Neural cell (in vitro differentiated cells): ENCODE data around the gene GAREM2. TPM values are rescaled to one million over a fixed set of nuclear protein-coding genes. Genes with fewer than 3 reads are reported as not detected.

ENCODE experiments used
- H2AFZ ChIP-seq: fragments of 200-600, 300-800 bp; sonication (generic), shearing (Covaris generic); 2 replicates; pipeline ENCODE4 v1.6.0; 2014; ENCODE audit warnings: low read depth, mild to moderate bottlenecking, antibody characterized with exemption, low read length, moderate library complexity
- H3F3A ChIP-seq: fragments of 200-600 bp; shearing (Covaris generic); 2 replicates; pipeline ENCODE4 v1.6.1; 2016; ENCODE audit warnings: mild to moderate bottlenecking, moderate library complexity, mixed read lengths, antibody characterized with exemption, low read length; ENCODE audit not compliant: insufficient read depth, poor library complexity, severe bottlenecking
- H3K27ac ChIP-seq: fragments of 200-600, 300-800 bp; sonication (generic), shearing (Covaris generic); 2 replicates; pipeline ENCODE4 v1.5.1; 2014; ENCODE audit warnings: mild to moderate bottlenecking, low read length, moderate library complexity
- H3K27me3 ChIP-seq: fragments of 300-800, 200-600 bp; sonication (generic), shearing (Covaris generic); 2 replicates; pipeline ENCODE4 v1.6.0; 2014; ENCODE audit warnings: mild to moderate bottlenecking, low read depth, low read length, moderate library complexity; ENCODE audit not compliant: insufficient read depth
- H3K36me3 ChIP-seq: fragments of 300-800, 200-600 bp; sonication (generic), shearing (Covaris generic); 2 replicates; pipeline ENCODE4 v1.5.1; 2014; ENCODE audit warnings: mild to moderate bottlenecking, antibody characterized with exemption, low read length, moderate library complexity; ENCODE audit not compliant: insufficient read depth
- H3K4me2 ChIP-seq: fragments of 300-800, 200-600 bp; sonication (generic), shearing (Covaris generic); 2 replicates; pipeline ENCODE4 v1.6.0; 2014; ENCODE audit warnings: mild to moderate bottlenecking, low read length
- H3K4me3 ChIP-seq: fragments of 300-800, 200-600 bp; sonication (generic), shearing (Covaris generic); 2 replicates; pipeline ENCODE4 v1.5.1; 2014; ENCODE audit warnings: mild to moderate bottlenecking, low read length, moderate library complexity
- H3K79me2 ChIP-seq: fragments of 200-600 bp; shearing (Covaris generic); replicated peaks from 2 replicates; pipeline ENCODE4 v1.6.0; 2014; ENCODE audit warnings: mild to moderate bottlenecking, low read length, moderate library complexity; ENCODE audit not compliant: insufficient read depth
- H3K9ac ChIP-seq: fragments of 300-800, 200-600 bp; sonication (generic), shearing (Covaris generic); 2 replicates; pipeline ENCODE4 v1.6.1; 2016; ENCODE audit warnings: mild to moderate bottlenecking, low read length, mixed read lengths
- H3K9me2 ChIP-seq: fragments of 200-600 bp; shearing (Covaris generic); 2 replicates; pipeline ENCODE4 v1.6.1; 2016; ENCODE audit warnings: mild to moderate bottlenecking, low read length, mixed read lengths; ENCODE audit not compliant: insufficient read depth
- H3K9me3 ChIP-seq: fragments of 200-600, 300-800 bp; sonication (generic), shearing (Covaris generic); 2 replicates; pipeline ENCODE4 v1.6.1; 2016; ENCODE audit warnings: mild to moderate bottlenecking, mixed run types, low read length, moderate library complexity, mixed read lengths
- H4K20me1 ChIP-seq: fragments of 200-600 bp; shearing (Covaris generic); 2 replicates; pipeline ENCODE4 v1.6.1; 2016; ENCODE audit warnings: mild to moderate bottlenecking, mixed run types; ENCODE audit not compliant: insufficient read depth
- CTCF ChIP-seq: fragments of 450-650 bp; IDR thresholded peaks from 2 replicates; pipeline ENCODE4 v1.5.1; 2014; ENCODE audit warnings: antibody characterized with exemption, mild to moderate bottlenecking, moderate library complexity; ENCODE audit not compliant: poor library complexity, severe bottlenecking
- EP300 ChIP-seq: fragments of 450-650 bp; conservative IDR thresholded peaks from 2 replicates; pipeline ENCODE4 v1.6.1; 2014; ENCODE audit warnings: antibody characterized with exemption, mild to moderate bottlenecking, moderate library complexity; ENCODE audit not compliant: poor library complexity, severe bottlenecking
- EZH2 ChIP-seq: fragments of 200-600, 300-800 bp; shearing (Covaris generic), sonication (generic); IDR thresholded peaks from 2 replicates; pipeline ENCODE4 v1.6.1; 2014; ENCODE audit warnings: antibody characterized with exemption, low read length, borderline replicate concordance, mild to moderate bottlenecking; ENCODE audit not compliant: insufficient read depth, poor library complexity, severe bottlenecking
- MXI1 ChIP-seq: fragments of 450-650 bp; conservative IDR thresholded peaks from 2 replicates; pipeline ENCODE4 v1.6.1; 2014; ENCODE audit warnings: antibody characterized with exemption, mild to moderate bottlenecking; ENCODE audit not compliant: poor library complexity, severe bottlenecking
- POLR2AphosphoS5 ChIP-seq: IDR thresholded peaks from 2 replicates; pipeline ENCODE4 v1.6.1; 2012
- RAD21 ChIP-seq: fragments of 450-650 bp; conservative IDR thresholded peaks from 2 replicates; pipeline ENCODE4 v1.6.1; 2014; ENCODE audit warnings: antibody characterized with exemption, mild to moderate bottlenecking, moderate library complexity
- SMC3 ChIP-seq: fragments of 450-650 bp; conservative IDR thresholded peaks from 2 replicates; pipeline ENCODE4 v1.6.1; 2014; ENCODE audit warnings: antibody characterized with exemption, mild to moderate bottlenecking, moderate library complexity; ENCODE audit not compliant: poor library complexity
- TAF1 ChIP-seq: IDR thresholded peaks from 2 replicates; pipeline ENCODE4 v1.6.1; 2012; ENCODE audit warnings: low read depth
- polyA plus RNA-seq: library from polyadenylated mRNA; depleted of rRNA; stranded (reverse); fragments of >200 nt; gene quantifications from 2 replicates; pipeline ENCODE4 v1.2.3, GENCODE V29; 2014
- TF ChIP-seq, protein P1 (sequence below): IDR thresholded peaks from 2 replicates; pipeline ENCODE4 v1.6.1; 2012; ENCODE audit warnings: borderline replicate concordance

GAREM2 gene
- polyA plus RNA-seq, 1 donor from 2014 or later, result 3.2 TPM

GRCh38 chr2:26179446-26179913 is 6.6 kb downstream of the GAREM2 start:
- peak overlapping the region; percentile 60 for H3K4me3 ChIP-seq
- H3K4me2 ChIP-seq, result no peak overlapping the region
- no peaks in the 10 kb centered on the region for H4K20me1 ChIP-seq
- H3F3A ChIP-seq, result no peaks in the 10 kb centered on the region
- peak overlapping the region; percentile 38 for H3K9ac ChIP-seq
- peak overlapping the region; percentile 1 for H3K27ac ChIP-seq
- no peaks in the 10 kb centered on the region for H3K9me3 ChIP-seq
- H3K79me2 ChIP-seq, result peaks cover 5% of the 10 kb centered on the region
- H3K27me3 ChIP-seq, result no peaks in the 10 kb centered on the region
- H3K9me2 ChIP-seq, result no peaks in the 10 kb centered on the region
- no peak overlapping the region for H2AFZ ChIP-seq
- TF ChIP-seq EZH2 (no peak), CTCF (no peak), SMC3 (no peak), TAF1 (no peak), POLR2AphosphoS5 (no peak), RAD21 (no peak), EP300 (no peak), MXI1 (no peak)
- TF ChIP-seq, protein P1, sequence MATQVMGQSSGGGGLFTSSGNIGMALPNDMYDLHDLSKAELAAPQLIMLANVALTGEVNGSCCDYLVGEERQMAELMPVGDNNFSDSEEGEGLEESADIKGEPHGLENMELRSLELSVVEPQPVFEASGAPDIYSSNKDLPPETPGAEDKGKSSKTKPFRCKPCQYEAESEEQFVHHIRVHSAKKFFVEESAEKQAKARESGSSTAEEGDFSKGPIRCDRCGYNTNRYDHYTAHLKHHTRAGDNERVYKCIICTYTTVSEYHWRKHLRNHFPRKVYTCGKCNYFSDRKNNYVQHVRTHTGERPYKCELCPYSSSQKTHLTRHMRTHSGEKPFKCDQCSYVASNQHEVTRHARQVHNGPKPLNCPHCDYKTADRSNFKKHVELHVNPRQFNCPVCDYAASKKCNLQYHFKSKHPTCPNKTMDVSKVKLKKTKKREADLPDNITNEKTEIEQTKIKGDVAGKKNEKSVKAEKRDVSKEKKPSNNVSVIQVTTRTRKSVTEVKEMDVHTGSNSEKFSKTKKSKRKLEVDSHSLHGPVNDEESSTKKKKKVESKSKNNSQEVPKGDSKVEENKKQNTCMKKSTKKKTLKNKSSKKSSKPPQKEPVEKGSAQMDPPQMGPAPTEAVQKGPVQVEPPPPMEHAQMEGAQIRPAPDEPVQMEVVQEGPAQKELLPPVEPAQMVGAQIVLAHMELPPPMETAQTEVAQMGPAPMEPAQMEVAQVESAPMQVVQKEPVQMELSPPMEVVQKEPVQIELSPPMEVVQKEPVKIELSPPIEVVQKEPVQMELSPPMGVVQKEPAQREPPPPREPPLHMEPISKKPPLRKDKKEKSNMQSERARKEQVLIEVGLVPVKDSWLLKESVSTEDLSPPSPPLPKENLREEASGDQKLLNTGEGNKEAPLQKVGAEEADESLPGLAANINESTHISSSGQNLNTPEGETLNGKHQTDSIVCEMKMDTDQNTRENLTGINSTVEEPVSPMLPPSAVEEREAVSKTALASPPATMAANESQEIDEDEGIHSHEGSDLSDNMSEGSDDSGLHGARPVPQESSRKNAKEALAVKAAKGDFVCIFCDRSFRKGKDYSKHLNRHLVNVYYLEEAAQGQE, result no peak
- H3K36me3 ChIP-seq, result no peaks in the 10 kb centered on the region

- Histone ChIP-seq H3K9me3 (no peaks in the 10 kb centered on the region), H3K79me2 (no peaks in the 10 kb centered on the region), H3K9me2 (no peaks in the 10 kb centered on the region), H3F3A (no peaks in the 10 kb centered on the region), H4K20me1 (no peaks in the 10 kb centered on the region), H3K4me3 (no peak overlapping the region), H3K27me3 (no peaks in the 10 kb centered on the region), H3K4me2 (no peak overlapping the region), H3K9ac (no peak overlapping the region), H3K27ac (no peak overlapping the region), H3K36me3 (no peaks in the 10 kb centered on the region), H2AFZ (no peak overlapping the region)
- TF ChIP-seq CTCF, result no peak
Measured at GRCh38 chr2:26182441-26182840, 9.6 kb downstream of the GAREM2 start.
